Lower leg skin (tissue), 4 donors: Measurements from ENCODE around the gene TNP1. TPM values are rescaled to one million over a fixed set of nuclear protein-coding genes. Genes with fewer than 3 reads are reported as not detected.

Experiments
- DNase-seq, 2 donors: peaks; one replicate each; pipeline ENCODE4 v3.0.0-alpha.2; 2019; ENCODE audit warnings: low spot score in 2 of 2
- H3K4me3 ChIP-seq: fragments of 200-600 bp; sonication (generic); 2 replicates; pipeline ENCODE4 v1.5.1; 2017; ENCODE audit warnings: mild to moderate bottlenecking, low read depth; ENCODE audit not compliant: poor library complexity, severe bottlenecking
- CTCF ChIP-seq, 3 donors: fragments of 450-650 bp; IDR thresholded peaks; one replicate each; pipeline ENCODE4 v1.5.1; 2016; ENCODE audit warnings: antibody characterized with exemption in 3 of 3, mild to moderate bottlenecking in 3 of 3, moderate library complexity in 2 of 3
- POLR2A ChIP-seq, 2 donors: fragments of 450-650 bp; IDR thresholded peaks; one replicate each; pipeline ENCODE4 v1.6.1; 2016 to 2017; ENCODE audit warnings: antibody characterized with exemption in 2 of 2, mild to moderate bottlenecking in 1 of 2, moderate library complexity in 1 of 2
- WGBS, 2 donors: methylation state at CpG; one replicate each; pipeline ENCODE4 v1.1.5; 2018; 5-methylcytosine and 5-hydroxymethylcytosine counted together
- intact Hi-C: fragments of 100-400 bp; cut with DNase I; formaldehyde crosslinking; loops from one replicate; pipeline ENCODE4 v1.15.0; 2023; ENCODE audit warnings: low total_unique reads
- total RNA-seq, 4 donors: library from RNA; depleted of rRNA; stranded (reverse); fragments of >200 nt; gene quantifications; one replicate each; pipeline ENCODE4 v1.1.0, GENCODE V29; 2016

Gene TNP1
- total RNA-seq, 4 donors from 2014 or later: not detected

GRCh38 chr2:216866515-216867095, 6.7 kb upstream of the TNP1 start:
- intact Hi-C loops: no loop called here
- DNase-seq: peak in 1 of 2 donors; percentile 26
- TF ChIP-seq CTCF (IDR thresholded peaks at IDR 0.05): no peak
- 78 to 91% methylated on average over 3 of the region's 3 CpGs for WGBS, 2 donors
- H3K4me3 ChIP-seq: no peak overlapping the region

GRCh38 chr2:216865658-216866057, 5.8 kb upstream of the TNP1 start:
- WGBS, 2 donors: 86 to 92% methylated on average over 3 of the region's 3 CpGs
- DNase-seq: peak in 1 of 2 donors; percentile 29
- TF ChIP-seq POLR2A (IDR thresholded peaks at IDR 0.05): no peak

DNA sequence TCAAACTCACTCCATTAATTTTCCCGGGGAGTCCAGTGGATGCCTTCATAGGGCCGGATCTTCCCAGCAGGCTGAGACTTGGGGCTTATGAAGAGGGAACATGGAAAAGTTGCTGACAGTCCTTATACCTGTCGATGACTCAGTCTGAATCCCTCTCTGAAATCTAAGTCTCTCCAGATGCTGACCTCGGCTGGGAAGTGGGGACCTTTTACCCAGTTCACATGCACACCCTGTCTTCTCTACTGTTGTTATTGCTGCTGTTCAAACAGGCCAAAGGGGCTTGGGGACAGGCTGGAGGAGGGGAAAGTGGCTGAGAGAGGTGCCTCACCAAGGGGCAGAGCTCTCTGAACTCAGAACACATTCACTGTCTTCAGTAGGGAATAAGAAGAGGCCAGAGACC, 4.1 kb upstream of the TNP1 start:
- peak in 1 of 2 donors; percentile 57 for DNase-seq
- WGBS, 2 donors: 61 to 78% methylated on average over 4 of the region's 4 CpGs
- no peak overlapping the region for H3K4me3 ChIP-seq
- TF ChIP-seq CTCF (IDR thresholded peaks at IDR 0.05): no peak
- no peak for TF ChIP-seq POLR2A (IDR thresholded peaks at IDR 0.05)
- intact Hi-C loops: no loop called here

More at GRCh38 chr2:216865658-216866057, 5.8 kb upstream of the TNP1 start:
- intact Hi-C loops: no loop called here
- no peak overlapping the region for H3K4me3 ChIP-seq

DNA sequence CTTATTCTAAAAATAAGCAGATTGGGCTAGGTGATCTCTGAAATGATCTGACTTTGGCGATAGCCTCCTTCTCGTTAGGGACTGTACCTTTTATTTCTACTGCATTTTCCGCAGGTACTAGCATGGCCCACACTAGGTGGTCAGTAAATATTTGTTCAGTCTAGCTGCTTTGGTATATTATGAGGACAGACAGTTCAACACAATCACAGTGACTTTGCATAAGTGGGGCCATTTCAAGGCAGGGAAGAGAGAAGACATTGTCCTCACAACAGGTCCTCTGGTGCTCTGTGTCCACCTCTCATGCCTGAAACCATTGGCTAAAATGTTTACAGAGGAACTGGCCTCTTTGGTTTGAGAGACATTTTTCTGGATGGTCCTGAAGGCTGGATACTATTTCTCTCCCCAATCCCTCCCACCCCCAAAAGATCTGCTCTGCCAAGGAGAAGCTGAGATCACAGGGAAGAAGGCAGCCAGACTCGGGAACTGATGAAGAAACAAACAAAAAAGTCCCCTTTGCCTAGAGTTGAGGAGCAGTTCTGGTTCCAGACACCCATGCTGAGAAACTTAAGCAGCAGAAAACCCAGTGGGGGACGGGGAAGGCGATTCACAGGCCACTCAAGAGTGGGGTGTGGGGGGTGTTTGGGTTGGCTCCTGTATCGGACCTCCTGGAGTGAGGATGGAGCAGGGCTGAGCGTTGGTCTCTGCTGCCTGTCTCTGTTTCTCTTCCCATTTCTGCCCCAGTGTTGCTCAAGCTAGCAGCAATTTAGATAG, 2.9 kb upstream of the TNP1 start:
- H3K4me3 ChIP-seq: no peak overlapping the region
- TF ChIP-seq POLR2A (IDR thresholded peaks at IDR 0.05) (no peak), CTCF (IDR thresholded peaks at IDR 0.05) (no peak)
- WGBS, 2 donors: 82 to 86% methylated on average over 8 of the region's 8 CpGs
- peak in 1 of 2 donors; percentile 70 for DNase-seq
- intact Hi-C loops: no loop called here

- 54 to 64% methylated on average over 2 of the region's 2 CpGs for WGBS, 2 donors
- TF ChIP-seq POLR2A (IDR thresholded peaks at IDR 0.05) (no peak), CTCF (IDR thresholded peaks at IDR 0.05) (no peak)
- intact Hi-C loops: no loop called here
- no peak overlapping the region for H3K4me3 ChIP-seq
- DNase-seq: peak in 1 of 2 donors; percentile 29
Measured at GRCh38 chr2:216860426-216861137, 718 bp upstream of the TNP1 start.

DNA sequence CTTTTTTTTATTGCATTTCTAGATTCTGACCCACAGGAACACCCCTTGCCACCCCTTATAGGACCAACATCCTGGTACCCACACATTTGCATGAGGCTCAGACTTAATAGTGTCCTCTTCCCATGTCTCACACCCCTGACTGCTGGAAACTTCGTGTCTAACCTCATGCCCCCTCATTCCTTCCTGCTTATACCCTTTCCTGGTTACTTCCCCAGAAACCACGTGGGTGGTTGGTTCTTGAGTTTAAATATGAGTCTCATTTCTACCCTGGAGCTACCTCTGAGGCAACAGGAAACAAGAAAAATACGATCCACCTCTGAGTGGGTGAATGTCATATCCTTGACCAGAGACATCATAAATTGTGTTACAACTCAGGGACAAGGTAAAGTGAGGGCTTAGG, 1.6 kb downstream of the TNP1 start:
- no peak overlapping the region for H3K4me3 ChIP-seq
- DNase-seq: no peak
- TF ChIP-seq POLR2A (IDR thresholded peaks at IDR 0.05): no peak
- no peak for TF ChIP-seq CTCF (IDR thresholded peaks at IDR 0.05)
- WGBS, 2 donors: 54 to 59% methylated on average over 3 of the region's 3 CpGs
- intact Hi-C loops: no loop called here
